GM12864 (cell line): ENCODE measurements around the gene EDEM2.
"Not testable (repeated sequence)": the region's sequence is repeated elsewhere in the genome, so short reads cannot be mapped to it uniquely, and the experiment has no call there.

Source experiments
- DNase-seq: peaks from one replicate; pipeline ENCODE4 v3.0.0-alpha.2; 2011; ENCODE audit warnings: low read depth
- H3K4me3 ChIP-seq: 2 replicates; pipeline ENCODE4 v1.5.1; 2011; ENCODE audit warnings: mild to moderate bottlenecking, low read depth, low read length, control low read depth
- CTCF ChIP-seq: IDR thresholded peaks from 2 replicates; pipeline ENCODE4 v1.5.1; 2011; ENCODE audit warnings: low read depth, mild to moderate bottlenecking, moderate library complexity, low read length, control low read depth, inconsistent platforms; ENCODE audit errors: missing control alignments

The EDEM2 gene

DNA sequence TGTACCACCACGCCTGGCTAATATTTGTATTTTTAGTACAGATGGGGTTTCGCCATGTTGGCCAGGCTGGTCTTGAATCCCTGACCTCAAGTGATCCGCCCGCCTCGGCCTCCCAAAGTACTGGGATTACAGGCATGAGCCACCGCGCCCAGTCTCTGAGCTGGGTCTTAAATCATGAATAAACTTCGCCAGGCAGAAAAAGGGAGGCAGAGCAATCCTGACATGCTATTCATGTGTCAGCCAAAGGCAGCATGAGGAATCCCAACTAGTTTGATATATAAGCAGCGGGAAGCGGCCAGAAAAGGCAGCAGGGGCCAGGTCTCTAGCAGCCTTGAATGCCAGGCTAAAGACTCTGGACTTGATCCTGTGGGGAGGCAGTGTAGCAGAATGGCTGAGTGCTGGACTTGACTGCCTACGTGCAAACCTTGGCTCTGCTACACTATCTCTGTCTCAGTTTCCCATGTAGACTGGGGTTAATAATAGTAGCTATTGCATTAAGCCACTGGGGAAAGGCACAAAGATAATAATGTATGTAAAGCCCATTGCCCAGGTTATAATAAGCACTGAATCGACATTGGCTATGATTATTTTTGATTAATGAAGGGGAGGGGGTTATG is 26.5 kb upstream of the EDEM2 start:
- no peak overlapping the region for H3K4me3 ChIP-seq
- TF ChIP-seq CTCF = no peak
- no peak for DNase-seq

- DNase-seq = no peak
- no peak for TF ChIP-seq CTCF
- H3K4me3 ChIP-seq = no peak overlapping the region
Observed at GRCh38 chr20:35172434-35172806, 25.3 kb upstream of the EDEM2 start.

GRCh38 chr20:35171753-35172433 is 24.8 kb upstream of the EDEM2 start, which contains the start of gene PROCR:
Gene PROCR (plus strand): TSS chr20:35172072. CDS start chr20:35172155, 83 bp downstream.
- TF ChIP-seq CTCF = no peak
- no peak for DNase-seq
- H3K4me3 ChIP-seq = no peak within 1 kb of the TSS; the same call in none of the 2 replicates

DNA sequence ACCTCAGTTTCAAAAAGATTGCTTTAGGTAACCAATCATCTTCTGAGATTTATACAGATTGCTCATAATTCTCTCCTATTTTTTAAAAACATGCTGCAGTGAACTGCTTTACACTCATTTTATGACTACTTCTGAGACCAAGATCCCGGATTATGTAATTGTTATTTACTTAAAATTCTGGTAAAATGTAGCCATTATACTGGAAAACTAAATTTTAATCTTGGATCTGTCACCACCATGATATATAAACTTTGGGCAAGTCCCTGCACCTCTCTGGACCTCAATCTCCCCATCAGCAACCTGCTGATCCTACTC is 24.3 kb upstream of the EDEM2 start:
- no peak overlapping the region for H3K4me3 ChIP-seq
- no peak for DNase-seq
- no peak for TF ChIP-seq CTCF

- not testable (repeated sequence) for DNase-seq, H3K4me3 ChIP-seq
Observed at GRCh38 chr20:35168701-35169409, 21.7 kb upstream of the EDEM2 start.

DNA sequence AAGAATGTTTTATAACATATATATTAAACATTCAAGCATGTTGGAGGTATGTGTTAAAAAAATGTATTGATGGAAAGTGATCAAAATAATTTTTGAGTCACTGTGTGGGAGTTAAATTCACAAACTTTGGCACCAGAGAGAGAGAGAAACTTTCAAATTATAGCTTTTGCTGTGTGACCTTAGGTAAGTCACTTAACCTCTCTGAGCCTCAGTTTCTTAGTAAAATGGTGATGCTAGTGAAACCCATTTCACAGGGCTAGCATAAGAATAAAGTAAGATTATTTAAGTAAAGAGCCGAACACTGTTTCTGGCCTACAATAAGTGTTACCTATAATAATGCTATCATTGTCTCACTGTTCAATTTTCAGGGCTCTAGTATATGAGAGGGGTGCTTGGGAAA is 20.7 kb upstream of the EDEM2 start:
- no peak for DNase-seq
- no peak overlapping the region for H3K4me3 ChIP-seq
- no peak for TF ChIP-seq CTCF

GRCh38 chr20:35166242-35166830 is 19.2 kb upstream of the EDEM2 start:
- DNase-seq = no peak
- no peak for TF ChIP-seq CTCF
- no peak overlapping the region for H3K4me3 ChIP-seq
